Measurements from ENCODE around the gene RAB35.

DNA sequence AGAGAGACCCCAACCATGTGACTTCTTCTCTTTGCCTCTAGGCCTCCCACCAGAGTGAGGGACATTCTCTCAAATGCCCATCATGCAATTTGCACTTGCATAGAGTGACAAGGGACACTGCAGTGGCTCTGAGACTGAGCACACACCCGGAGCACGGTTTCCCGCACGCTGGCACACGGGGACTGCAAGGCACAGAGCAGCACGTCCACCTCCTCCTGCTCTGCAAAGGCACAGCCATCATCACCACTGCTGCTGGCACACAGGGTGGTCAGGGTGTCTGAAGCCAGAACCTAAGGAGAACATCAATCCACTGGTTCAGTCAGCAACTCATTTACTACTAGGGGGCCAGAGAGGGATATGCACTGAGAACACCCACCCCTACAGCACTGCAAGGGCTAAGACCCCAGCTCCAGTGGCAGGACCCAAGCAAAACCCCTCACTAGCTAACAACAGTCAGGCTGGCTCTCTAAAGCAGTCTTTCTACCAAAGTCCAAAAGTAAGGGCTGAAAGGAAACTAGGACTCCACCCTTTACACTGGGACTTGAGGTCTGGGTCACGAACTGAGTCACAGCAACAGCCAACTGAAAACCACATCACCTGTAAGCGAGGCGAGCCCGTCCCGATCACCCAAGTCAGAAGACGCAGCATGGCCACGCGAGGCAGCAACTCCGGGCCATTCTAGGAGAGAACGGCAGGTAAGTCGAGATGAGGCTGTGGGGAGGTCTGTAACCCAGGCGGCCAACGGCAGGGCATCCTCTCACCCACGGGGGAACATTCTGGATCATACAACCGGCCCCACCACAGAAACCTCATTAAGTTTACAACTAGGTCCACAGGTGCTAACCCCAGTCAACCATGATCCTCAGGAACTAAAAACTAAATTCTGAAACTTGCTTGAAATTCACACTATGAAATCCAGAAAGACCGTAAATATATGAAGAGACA lies 40.0 kb upstream of the RAB35 start:
- TF ChIP-seq, protein P1, sequence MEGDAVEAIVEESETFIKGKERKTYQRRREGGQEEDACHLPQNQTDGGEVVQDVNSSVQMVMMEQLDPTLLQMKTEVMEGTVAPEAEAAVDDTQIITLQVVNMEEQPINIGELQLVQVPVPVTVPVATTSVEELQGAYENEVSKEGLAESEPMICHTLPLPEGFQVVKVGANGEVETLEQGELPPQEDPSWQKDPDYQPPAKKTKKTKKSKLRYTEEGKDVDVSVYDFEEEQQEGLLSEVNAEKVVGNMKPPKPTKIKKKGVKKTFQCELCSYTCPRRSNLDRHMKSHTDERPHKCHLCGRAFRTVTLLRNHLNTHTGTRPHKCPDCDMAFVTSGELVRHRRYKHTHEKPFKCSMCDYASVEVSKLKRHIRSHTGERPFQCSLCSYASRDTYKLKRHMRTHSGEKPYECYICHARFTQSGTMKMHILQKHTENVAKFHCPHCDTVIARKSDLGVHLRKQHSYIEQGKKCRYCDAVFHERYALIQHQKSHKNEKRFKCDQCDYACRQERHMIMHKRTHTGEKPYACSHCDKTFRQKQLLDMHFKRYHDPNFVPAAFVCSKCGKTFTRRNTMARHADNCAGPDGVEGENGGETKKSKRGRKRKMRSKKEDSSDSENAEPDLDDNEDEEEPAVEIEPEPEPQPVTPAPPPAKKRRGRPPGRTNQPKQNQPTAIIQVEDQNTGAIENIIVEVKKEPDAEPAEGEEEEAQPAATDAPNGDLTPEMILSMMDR (conservative IDR thresholded peaks at IDR 0.05 in 1 of 2, IDR thresholded peaks at IDR 0.05 in 1 of 2; ENCODE audit: extremely low read depth in 1 of 2, insufficient read depth in 1 of 2, low read depth in 1 of 2, low read length in 2 of 2), result no peak
- no peak for TF ChIP-seq EZH2 (IDR thresholded peaks at IDR 0.05; ENCODE audit: borderline replicate concordance, low read length)
